Measurements from ENCODE around the gene TRIM43. TPM values are rescaled to one million over a fixed set of nuclear protein-coding genes. Genes with fewer than 3 reads are reported as not detected.

TRIM43 gene
- total RNA-seq, 1 donor from 2014 or later: not detected

Other genes with a start within 250 kb of the TRIM43 start
- gene FAHD2A, start 189.3 kb upstream of the TRIM43 start, total RNA-seq: 32.4 TPM
- not detected for gene TRIM43B, start 107.2 kb upstream of the TRIM43 start, total RNA-seq